MM.1S (cell line): Measurements from ENCODE around the gene ATM.
"Not testable (repeated sequence)": the region's sequence is repeated elsewhere in the genome, so short reads cannot be mapped to it uniquely, and the experiment has no call there.

Source experiments
- DNase-seq: peaks from one replicate; pipeline ENCODE4 v3.0.0-alpha.2; 2015
- H2AFZ ChIP-seq: fragments of 300-600 bp; sonication (generic); 2 replicates; pipeline ENCODE4 v1.6.0; 2016; ENCODE audit warnings: antibody characterized with exemption, low read length
- H3F3A ChIP-seq: fragments of 300-600 bp; sonication (generic); 2 replicates; pipeline ENCODE4 v1.6.1; 2016; ENCODE audit warnings: mild to moderate bottlenecking, antibody characterized with exemption, low read length, moderate library complexity, mixed read lengths; ENCODE audit not compliant: insufficient read depth
- H3K27ac ChIP-seq: fragments of 300-600 bp; sonication (generic); 2 replicates; pipeline ENCODE4 v1.5.1; 2016; ENCODE audit warnings: mild to moderate bottlenecking, low read length
- H3K27me3 ChIP-seq: fragments of 300-600 bp; sonication (generic); replicated peaks from 2 replicates; pipeline ENCODE4 v1.6.0; 2016; ENCODE audit warnings: low read length; ENCODE audit not compliant: insufficient read depth
- H3K36me3 ChIP-seq: fragments of 300-600 bp; sonication (generic); replicated peaks from 2 replicates; pipeline ENCODE4 v1.6.1; 2016; ENCODE audit warnings: mild to moderate bottlenecking, low read length, mixed read lengths; ENCODE audit not compliant: insufficient read depth
- H3K4me1 ChIP-seq: fragments of 300-600 bp; sonication (generic); 2 replicates; pipeline ENCODE4 v1.6.1; 2016; ENCODE audit warnings: low read length, mixed read lengths
- H3K4me2 ChIP-seq: fragments of 300-600 bp; sonication (generic); 2 replicates; pipeline ENCODE4 v1.6.0; 2016; ENCODE audit warnings: low read depth, low read length
- H3K4me3 ChIP-seq: fragments of 300-600 bp; sonication (generic); 2 replicates; pipeline ENCODE4 v1.5.1; 2016; ENCODE audit warnings: low read length, mixed read lengths
- H3K79me2 ChIP-seq: fragments of 300-600 bp; sonication (generic); 2 replicates; pipeline ENCODE4 v1.6.1; 2016; ENCODE audit warnings: mixed run types, low read length, mixed read lengths
- H3K9ac ChIP-seq: fragments of 300-600 bp; sonication (generic); 2 replicates; pipeline ENCODE4 v1.6.1; 2016; ENCODE audit warnings: low read length, mixed read lengths
- H3K9me2 ChIP-seq: fragments of 300-600 bp; sonication (generic); replicated peaks from 2 replicates; pipeline ENCODE4 v1.6.1; 2016; ENCODE audit warnings: mild to moderate bottlenecking, low read length, mixed read lengths; ENCODE audit not compliant: insufficient read depth
- H3K9me3 ChIP-seq: fragments of 300-600 bp; sonication (generic); replicated peaks from 2 replicates; pipeline ENCODE4 v1.6.1; 2016; ENCODE audit warnings: mild to moderate bottlenecking, low read length, mixed read lengths; ENCODE audit not compliant: insufficient read depth
- H4K20me1 ChIP-seq: fragments of 300-600 bp; sonication (generic); 2 replicates; pipeline ENCODE4 v1.6.1; 2016; ENCODE audit warnings: mild to moderate bottlenecking, low read length, moderate library complexity, mixed read lengths; ENCODE audit not compliant: insufficient read depth
- CTCF ChIP-seq: fragments of 300-600 bp; sonication (generic); IDR thresholded peaks from 2 replicates; pipeline ENCODE4 v1.5.1; 2016; ENCODE audit warnings: antibody characterized with exemption, low read length, mixed read lengths
- EZH2 ChIP-seq: fragments of 300-600 bp; sonication (generic); optimal IDR thresholded peaks from 2 replicates; pipeline ENCODE3; 2017; ENCODE audit warnings: low read depth, mild to moderate bottlenecking, antibody characterized with exemption, low read length, mixed read lengths
- EZH2phosphoT487 ChIP-seq: fragments of 300-600 bp; sonication (generic); IDR thresholded peaks from 2 replicates; pipeline ENCODE4 v1.6.1; 2018; ENCODE audit warnings: antibody characterized with exemption, low read length

ATM gene

DNA sequence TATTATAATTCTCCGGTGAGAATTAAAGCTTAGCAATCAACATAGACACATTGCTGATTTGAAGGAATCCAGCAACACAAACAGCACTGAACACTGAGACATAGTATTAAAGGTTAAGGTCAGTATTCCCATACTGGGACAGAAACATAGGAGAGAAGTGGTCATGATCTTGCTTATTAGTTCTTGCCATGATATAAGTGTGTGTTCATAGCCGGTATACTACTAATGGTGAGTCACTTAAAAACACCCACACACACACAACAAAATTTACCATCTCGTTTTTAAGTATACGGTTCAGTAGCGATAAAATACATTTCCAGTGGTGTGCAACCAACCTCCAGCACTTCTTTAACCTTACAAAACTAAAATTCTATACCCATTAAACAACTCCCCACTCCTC is 148.1 kb downstream of the ATM start:
- H3K4me1 ChIP-seq, result no peaks in the 10 kb centered on the region
- H3K36me3 ChIP-seq, result 0 out of 2 replicates have a peak, but pooled peaks cover 3% of the 10 kb centered on the region
- no peaks in the 10 kb centered on the region for H3K9me3 ChIP-seq
- H2AFZ ChIP-seq, result no peak overlapping the region
- H3K27me3 ChIP-seq, result no peaks in the 10 kb centered on the region
- no peak for TF ChIP-seq EZH2
- H3K4me3 ChIP-seq, result no peak overlapping the region
- no peaks in the 10 kb centered on the region for H4K20me1 ChIP-seq
- no peak overlapping the region for H3K27ac ChIP-seq
- H3K4me2 ChIP-seq, result no peak overlapping the region
- DNase-seq, result no peak
- H3F3A ChIP-seq, result no peaks in the 10 kb centered on the region
- H3K9me2 ChIP-seq, result no peaks in the 10 kb centered on the region
- no peak overlapping the region for H3K9ac ChIP-seq
- H3K79me2 ChIP-seq, result no peaks in the 10 kb centered on the region

DNA sequence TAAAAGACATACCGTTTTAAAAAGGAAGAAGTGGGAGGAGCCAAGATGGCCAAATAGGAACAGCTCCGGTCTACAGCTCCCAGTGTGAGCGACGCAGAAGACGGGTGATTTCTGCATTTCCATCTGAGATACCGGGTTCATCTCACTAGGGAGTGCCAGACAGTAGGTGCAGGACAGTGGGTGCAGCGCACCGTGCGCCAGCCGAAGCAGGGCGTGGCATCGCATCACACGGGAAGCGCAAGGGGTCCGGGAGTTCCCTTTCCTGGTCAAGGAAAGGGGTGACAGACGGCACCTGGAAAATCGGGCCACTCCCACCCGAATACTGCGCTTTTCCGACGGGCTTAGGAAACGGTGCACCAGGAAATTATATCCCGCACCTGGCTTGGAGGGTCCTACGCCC is 150.6 kb downstream of the ATM start:
- not testable (repeated sequence) for H3K9me3 ChIP-seq, H3K27me3 ChIP-seq, H3K4me3 ChIP-seq, H3K4me2 ChIP-seq, H3K36me3 ChIP-seq, H3K79me2 ChIP-seq, H3F3A ChIP-seq, H3K9ac ChIP-seq, H2AFZ ChIP-seq, H3K4me1 ChIP-seq, H3K9me2 ChIP-seq, H3K27ac ChIP-seq, DNase-seq, H4K20me1 ChIP-seq

DNA sequence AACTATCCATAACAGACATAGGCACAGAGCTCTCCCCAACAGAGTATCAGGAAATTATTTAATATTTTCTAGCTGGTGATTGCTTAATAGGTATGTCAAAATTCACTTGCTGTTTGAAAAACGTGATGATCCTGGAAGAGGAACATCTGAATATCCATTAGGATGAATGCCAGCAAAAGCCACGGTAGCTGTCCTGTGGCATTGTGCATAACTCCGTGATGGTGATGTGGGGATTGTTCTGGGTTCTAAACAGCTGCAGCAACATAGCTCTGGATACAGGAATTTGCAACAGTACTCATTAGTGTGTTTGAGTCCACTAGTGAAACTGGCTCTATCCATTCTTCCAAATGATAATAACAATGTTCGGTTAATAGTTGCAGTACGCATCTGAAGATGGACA is 165.7 kb downstream of the ATM start:
- Histone ChIP-seq H3K36me3 (no peaks in the 10 kb centered on the region), H3K9me2 (no peaks in the 10 kb centered on the region), H3K4me1 (no peaks in the 10 kb centered on the region; the same call in 1 of the 2 replicates), H3K27ac (no peak overlapping the region), H4K20me1 (no peaks in the 10 kb centered on the region), H3K4me3 (no peak overlapping the region), H2AFZ (no peak overlapping the region), H3F3A (no peaks in the 10 kb centered on the region), H3K4me2 (no peak overlapping the region), H3K27me3 (no peaks in the 10 kb centered on the region), H3K9ac (no peak overlapping the region), H3K9me3 (no peaks in the 10 kb centered on the region), H3K79me2 (no peaks in the 10 kb centered on the region)
- DNase-seq, result no peak
- TF ChIP-seq EZH2, result no peak
- TF ChIP-seq EZH2phosphoT487, result no peak
- no peak for TF ChIP-seq CTCF

- Histone ChIP-seq H4K20me1 (no peaks in the 10 kb centered on the region), H3K9me3 (no peaks in the 10 kb centered on the region), H3K27me3 (no peaks in the 10 kb centered on the region), H3K9ac (no peak overlapping the region), H3F3A (no peaks in the 10 kb centered on the region), H3K36me3 (no peaks in the 10 kb centered on the region), H3K9me2 (no peaks in the 10 kb centered on the region), H3K4me2 (no peak overlapping the region), H3K4me3 (no peak overlapping the region), H3K79me2 (no peaks in the 10 kb centered on the region), H2AFZ (no peak overlapping the region), H3K4me1 (no peaks in the 10 kb centered on the region; the same call in 1 of the 2 replicates), H3K27ac (no peak overlapping the region)
- no peak for TF ChIP-seq EZH2phosphoT487
- no peak for TF ChIP-seq CTCF
- no peak for TF ChIP-seq EZH2
- no peak for DNase-seq
Measured at GRCh38 chr11:108392353-108392752, 169.5 kb downstream of the ATM start.
